Spinal cord (tissue), 10 donors: ENCODE measurements around the gene DIS3L2. TPM values are rescaled to one million over a fixed set of nuclear protein-coding genes. Genes with fewer than 3 reads are reported as not detected.
A peak's percentile ranks its signal among the peaks of the same experiment; 100 is the strongest.
"Not testable (repeated sequence)": the region's sequence is repeated elsewhere in the genome, so short reads cannot be mapped to it uniquely, and the experiment has no call there.

Source experiments
- DNase-seq, 6 donors: peaks; one replicate each; pipeline versions ENCODE4 v3.0.0 to v3.0.0-alpha.2; 2013 to 2015; ENCODE audit warnings: low spot score in 6 of 6, low read depth in 4 of 6
- H3K27ac ChIP-seq: one replicate; pipeline ENCODE4 v1.5.1; 2013; ENCODE audit warnings: low read depth, low read length, control low read depth
- H3K27me3 ChIP-seq: one replicate; pipeline ENCODE4 v1.6.1; 2013; ENCODE audit warnings: low read length; ENCODE audit not compliant: control insufficient read depth, insufficient read depth
- H3K36me3 ChIP-seq: one replicate; pipeline ENCODE4 v1.6.1; 2013; ENCODE audit warnings: low read length; ENCODE audit not compliant: control insufficient read depth, insufficient read depth
- H3K4me1 ChIP-seq: one replicate; pipeline ENCODE4 v1.6.1; 2013; ENCODE audit warnings: low read length; ENCODE audit not compliant: control insufficient read depth, insufficient read depth
- H3K4me3 ChIP-seq: one replicate; pipeline ENCODE4 v1.5.1; 2013; ENCODE audit warnings: low read depth, low read length, control low read depth
- H3K9me3 ChIP-seq: one replicate; pipeline ENCODE4 v1.6.1; 2013; ENCODE audit warnings: low read length; ENCODE audit not compliant: control insufficient read depth, insufficient read depth
- WGBS: methylation state at CpG from one replicate; pipeline ENCODE4 v1.1.5; 2013; ENCODE audit warnings: missing lambda C conversion rate; ENCODE audit not compliant: insufficient coverage; 5-methylcytosine and 5-hydroxymethylcytosine counted together
- polyA plus RNA-seq, 2 donors: library from polyadenylated mRNA; unstranded; fragments of 120-200 nt; gene quantifications; one replicate each; pipeline ENCODE4 v1.2.1, GENCODE V29; 2013; ENCODE audit not compliant: insufficient read length in 2 of 2
- total RNA-seq, 2 donors: library from RNA; depleted of rRNA in 1 of 2; stranded (reverse); fragments of 120-200 nt in 1 of 2; fragments of >200 nt in 1 of 2; gene quantifications; one replicate each; pipeline versions ENCODE4 v1.2.3 to v1.2.4, GENCODE V29; 2013 to 2014
- donor health status: healthy.

Gene DIS3L2
- total and polyA plus RNA-seq, 4 donors = 29.8 to 37.2 (median 33.2) TPM

DNA sequence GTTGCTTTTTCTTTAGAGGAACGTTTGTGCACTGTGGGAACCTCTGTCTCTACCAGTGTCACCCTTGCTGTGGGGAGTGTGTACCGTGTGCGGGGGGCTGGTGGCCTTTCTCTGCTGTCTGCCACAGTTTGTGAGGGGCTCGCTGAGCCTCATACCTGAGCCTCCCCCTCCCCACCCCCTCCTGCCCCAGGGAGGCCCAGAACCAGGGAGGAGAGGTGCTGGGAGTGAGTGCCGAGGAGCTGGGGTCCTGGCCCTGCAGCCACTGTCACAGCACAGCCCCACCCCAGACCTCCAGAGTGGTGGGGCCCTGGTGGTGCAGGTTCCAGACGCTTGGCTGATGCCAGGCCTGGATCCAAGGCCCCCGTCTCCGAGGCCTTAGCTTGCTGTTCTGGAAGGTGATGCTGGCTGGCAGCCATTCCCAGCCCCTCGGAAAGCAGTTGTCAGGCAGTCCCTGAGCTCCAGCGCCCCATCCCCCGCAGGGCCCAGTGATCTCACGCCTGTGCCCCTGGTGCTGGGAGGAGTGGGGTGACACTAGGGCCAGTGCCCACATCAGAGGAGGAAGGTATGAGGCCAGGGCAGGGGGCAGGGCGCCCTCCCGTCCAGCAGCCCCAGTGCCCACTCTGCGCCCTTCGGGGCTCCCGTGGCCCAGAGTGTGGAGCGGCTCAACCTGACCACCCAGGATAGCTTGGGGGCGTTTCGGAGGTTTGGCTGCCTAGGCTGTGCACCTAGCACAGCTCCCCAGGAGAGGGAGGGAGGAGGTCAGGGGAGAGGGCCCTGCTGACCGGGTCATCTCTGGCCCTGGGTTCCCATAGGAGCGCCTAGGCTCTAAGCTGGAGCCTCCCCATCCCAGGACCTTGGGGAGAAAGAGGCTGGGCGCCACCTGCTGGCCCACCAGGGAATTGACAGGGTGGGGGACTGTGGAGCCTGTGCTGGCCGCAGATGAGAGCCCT lies 364.1 kb downstream of the DIS3L2 start:
- WGBS = 65% methylated on average over 14 of the region's 24 CpGs
- Histone ChIP-seq H3K4me3 (no peak overlapping the region), H3K36me3 (peaks cover 27% of the 10 kb centered on the region), H3K9me3 (no peaks in the 10 kb centered on the region), H3K4me1 (peaks cover 57% of the 10 kb centered on the region), H3K27me3 (no peaks in the 10 kb centered on the region), H3K27ac (no peak overlapping the region)
- DNase-seq = peak in 2 of 6 donors; percentile 47 to 58

DNA sequence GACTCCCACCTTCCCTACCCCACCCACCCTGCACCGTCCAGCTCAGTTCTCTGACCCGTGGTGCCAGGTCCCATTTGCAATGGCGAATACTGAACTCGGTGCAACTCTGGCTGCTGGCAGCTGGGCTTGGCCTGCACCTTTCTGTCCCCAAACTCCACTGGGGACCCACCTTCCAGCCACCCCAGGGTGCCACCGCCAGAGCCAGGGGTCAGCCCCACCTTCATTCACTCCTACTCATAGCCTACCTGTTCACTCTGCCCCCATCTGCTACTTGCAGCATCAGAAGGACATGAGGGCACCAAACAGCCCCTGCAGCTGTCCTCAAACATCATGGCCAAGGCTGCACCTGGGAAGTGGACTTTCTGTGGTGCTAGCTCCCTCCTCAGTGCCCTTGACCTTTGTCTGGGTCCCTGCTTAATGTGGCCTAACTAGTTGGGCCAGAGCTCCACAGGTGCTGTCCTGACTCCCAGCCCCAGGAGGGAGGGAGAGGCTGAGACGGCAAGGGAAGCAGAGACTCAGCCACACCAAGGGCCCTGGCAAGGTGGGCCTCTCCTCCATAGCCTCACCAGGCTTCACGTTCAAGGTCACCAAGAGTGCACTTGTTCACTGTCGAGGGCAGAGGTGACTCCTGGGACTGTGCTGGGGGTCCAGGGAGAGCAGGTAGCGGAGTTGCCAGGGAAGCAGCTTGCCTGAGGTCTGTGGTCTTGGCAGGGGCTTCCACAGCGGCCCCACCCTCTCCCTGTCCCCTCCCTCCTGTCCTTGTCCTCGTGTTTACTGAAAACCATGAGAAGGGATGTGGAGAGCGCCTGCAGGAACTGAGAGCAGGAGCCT lies 365.0 kb downstream of the DIS3L2 start:
- not testable (repeated sequence) for DNase-seq, H3K27me3 ChIP-seq, H3K4me3 ChIP-seq, H3K27ac ChIP-seq, H3K9me3 ChIP-seq
- Histone ChIP-seq H3K36me3 (peaks cover 26% of the 10 kb centered on the region), H3K4me1 (peaks cover 48% of the 10 kb centered on the region)
- 42% methylated on average over 4 of the region's 12 CpGs for WGBS

DNA sequence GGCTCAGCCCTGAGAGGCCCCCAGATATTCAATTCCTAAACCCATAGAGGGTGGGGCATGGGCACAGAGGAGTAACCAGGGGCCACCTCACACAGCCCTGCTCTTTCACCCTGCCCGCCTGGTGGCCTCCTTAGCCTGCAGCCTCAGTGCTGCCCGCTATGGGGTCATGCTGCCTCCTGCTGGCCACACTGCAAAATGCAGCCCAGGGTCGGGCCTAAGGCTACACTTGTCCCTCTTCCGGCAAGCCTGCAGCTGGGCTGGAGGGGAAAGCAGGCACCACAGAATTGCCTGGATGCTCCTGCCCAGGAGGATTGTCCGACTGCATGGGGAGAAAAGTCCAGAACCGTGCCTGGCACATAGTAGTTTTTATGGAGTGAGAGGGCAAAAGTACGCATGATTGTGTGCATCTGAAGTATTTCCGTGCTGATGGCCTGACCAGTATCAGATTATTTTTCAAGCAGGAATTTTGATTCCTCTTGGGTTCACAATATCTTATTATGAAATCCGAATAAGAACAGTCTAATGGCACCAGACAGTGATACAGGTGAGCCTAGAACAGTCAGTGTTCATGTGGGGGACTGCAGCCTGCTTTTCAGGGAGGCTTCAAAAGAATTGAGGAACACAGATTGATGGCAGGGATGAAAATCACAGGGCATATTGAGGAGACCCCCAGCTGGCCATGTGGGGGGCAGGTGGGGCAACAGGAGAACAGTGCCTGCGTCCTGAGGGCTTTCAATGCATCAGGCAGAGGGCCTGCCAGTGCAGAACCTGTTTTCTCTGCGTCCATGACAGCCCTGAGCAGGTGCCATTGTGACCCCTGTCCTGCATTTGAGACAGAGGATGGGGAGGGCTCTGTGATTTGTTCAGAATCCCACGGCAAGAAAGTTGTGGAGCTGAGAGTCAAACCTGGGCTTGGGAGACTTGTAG lies 365.9 kb downstream of the DIS3L2 start:
- 57% methylated on average over 12 of the region's 12 CpGs for WGBS
- Histone ChIP-seq H3K4me1 (peaks cover 40% of the 10 kb centered on the region), H3K36me3 (peaks cover 25% of the 10 kb centered on the region), H3K4me3 (no peak overlapping the region), H3K27ac (no peak overlapping the region), H3K27me3 (no peaks in the 10 kb centered on the region), H3K9me3 (no peaks in the 10 kb centered on the region)
- DNase-seq = peak in 4 of 6 donors; percentile 24 to 87 (median 53)

DNA sequence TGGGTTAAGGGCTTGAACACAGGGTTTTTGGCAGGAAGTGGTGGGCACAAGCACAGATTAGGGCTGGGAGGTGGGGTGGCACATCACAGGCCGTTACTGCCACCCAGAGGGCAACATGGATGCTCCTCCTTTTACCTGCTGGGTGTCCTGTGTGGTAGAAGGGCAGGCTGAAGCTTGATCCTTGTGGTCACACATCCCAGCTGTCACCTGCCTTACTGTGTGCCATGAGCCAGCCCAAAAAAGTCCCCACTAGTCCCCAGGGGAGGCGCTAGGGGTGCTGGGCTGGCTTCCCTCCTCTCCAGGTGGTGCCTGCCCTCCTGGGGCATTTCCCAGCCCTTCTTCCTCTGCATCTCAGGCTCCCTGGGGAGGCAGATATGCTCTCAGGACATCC lies 366.5 kb downstream of the DIS3L2 start:
- H3K27me3 ChIP-seq = no peaks in the 10 kb centered on the region
- peak in 1 of 6 donors; percentile 17 for DNase-seq
- H3K36me3 ChIP-seq = peaks cover 24% of the 10 kb centered on the region
- no peak overlapping the region for H3K27ac ChIP-seq
- peaks cover 33% of the 10 kb centered on the region for H3K4me1 ChIP-seq
- no peaks in the 10 kb centered on the region for H3K9me3 ChIP-seq
- H3K4me3 ChIP-seq = no peak overlapping the region
- WGBS = 89% methylated on average over 2 of the region's 2 CpGs

DNA sequence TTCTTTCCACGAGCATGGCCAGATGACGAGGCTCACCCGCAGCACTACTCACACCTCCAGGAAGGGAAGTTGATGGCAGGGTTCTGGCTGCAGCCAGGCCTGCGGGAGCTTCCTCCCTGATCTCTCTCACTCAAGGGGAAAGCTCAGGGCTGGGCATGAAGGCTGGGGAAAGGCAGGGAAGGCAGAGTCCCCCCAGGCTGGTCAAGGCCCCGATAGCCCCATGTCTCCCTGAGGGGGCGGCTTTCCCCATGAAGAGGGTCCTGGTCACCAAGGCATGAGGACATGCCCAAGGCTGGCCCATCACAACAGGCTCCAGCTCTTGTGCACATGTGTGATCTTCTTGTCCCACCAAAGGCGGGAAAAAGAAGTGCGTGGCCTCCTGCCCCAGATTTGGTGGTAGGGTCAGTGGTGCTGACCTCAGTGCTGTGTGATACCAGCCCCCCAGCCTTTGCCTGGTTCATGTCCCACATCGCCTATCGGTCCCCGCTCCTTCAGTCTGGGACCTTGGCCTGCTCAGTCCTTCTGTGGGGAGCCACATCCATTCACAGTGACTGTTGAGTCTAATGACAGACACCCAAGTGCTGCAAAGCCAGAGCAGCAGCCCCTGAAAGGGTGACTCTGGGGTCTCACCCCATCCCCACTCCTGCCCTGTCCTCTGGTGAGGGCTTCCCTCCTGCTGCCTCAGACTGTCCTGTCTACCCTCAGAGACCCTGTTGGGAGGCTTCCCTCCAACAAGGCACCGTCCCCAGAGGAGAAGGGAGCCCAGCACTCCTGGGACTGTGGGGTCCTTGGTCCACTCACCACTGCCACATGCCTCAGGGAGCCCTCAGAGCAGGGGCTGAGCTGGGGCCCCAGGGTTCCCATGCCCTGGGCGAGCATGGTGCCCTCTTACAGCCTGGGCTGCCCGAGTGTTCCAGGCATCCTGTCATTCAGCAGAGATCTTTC lies 367.3 kb downstream of the DIS3L2 start:
- Histone ChIP-seq H3K27me3 (no peaks in the 10 kb centered on the region), H3K9me3 (no peaks in the 10 kb centered on the region), H3K36me3 (peaks cover 28% of the 10 kb centered on the region), H3K4me1 (peaks cover 27% of the 10 kb centered on the region), H3K4me3 (no peak overlapping the region), H3K27ac (no peak overlapping the region)
- over 99% methylated on average over 10 of the region's 14 CpGs for WGBS
- no peak for DNase-seq

DNA sequence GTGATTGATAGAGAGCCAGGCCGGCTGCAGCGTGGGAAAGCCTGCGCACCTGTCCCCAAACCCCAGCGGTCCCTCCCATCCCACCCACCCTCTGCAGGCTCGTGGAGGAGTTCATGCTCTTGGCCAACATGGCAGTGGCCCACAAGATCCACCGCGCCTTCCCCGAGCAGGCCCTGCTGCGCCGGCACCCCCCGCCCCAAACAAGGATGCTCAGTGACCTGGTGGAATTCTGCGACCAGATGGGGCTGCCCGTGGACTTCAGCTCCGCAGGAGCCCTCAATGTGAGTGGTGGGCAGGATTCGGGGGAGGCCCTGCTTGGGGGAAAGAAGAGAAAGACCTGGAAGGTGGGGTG lies 368.2 kb downstream of the DIS3L2 start:
- no peaks in the 10 kb centered on the region for H3K9me3 ChIP-seq
- no peak overlapping the region for H3K27ac ChIP-seq
- H3K4me3 ChIP-seq = no peak overlapping the region
- no peaks in the 10 kb centered on the region for H3K27me3 ChIP-seq
- peaks cover 37% of the 10 kb centered on the region for H3K36me3 ChIP-seq
- WGBS = 91% methylated on average over 13 of the region's 15 CpGs
- H3K4me1 ChIP-seq = peaks cover 20% of the 10 kb centered on the region
- DNase-seq = no peak

DNA sequence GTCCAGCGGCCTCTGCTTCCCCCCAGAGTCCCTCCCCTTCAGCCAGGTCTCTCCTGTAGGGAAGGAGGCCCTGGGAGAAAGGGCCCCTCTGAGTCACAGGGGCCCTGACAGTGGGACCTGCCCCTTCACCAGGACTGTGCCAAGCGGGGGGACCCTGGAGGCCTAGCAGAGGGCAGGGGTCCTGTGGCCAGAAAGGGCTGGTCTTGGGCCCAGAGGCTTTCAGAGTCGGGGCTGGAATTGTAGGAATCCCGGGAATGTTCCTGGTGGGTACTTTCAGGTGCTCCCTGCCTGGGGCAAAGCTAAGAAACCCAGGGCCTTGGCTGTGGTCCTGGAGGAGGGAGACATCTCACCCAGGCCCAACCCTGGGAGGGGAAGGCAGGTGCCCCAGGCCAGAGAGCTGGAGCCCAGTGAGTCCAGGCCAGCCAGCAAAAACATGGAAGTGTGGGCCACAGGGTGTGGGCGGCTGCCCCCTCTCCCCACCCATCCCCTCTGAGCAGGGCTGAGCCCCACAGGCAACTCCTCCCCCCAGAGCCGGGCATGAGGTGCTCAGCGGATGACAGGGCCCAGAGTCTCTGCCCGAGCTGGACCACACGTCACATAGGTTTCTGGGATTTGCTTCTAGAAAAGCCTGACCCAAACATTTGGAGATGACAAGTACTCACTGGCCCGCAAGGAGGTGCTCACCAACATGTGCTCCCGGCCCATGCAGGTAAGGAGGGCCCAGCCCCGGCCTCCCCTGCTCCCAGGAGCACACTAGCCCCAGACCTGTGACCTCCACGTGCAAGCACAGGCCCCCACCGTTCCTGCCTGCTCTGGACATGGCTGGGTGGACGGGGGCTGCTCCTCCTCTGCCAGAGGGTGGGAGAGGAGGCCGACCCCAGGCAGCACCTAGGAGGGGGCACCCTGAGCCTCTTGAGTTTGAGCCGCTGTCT lies 368.8 kb downstream of the DIS3L2 start:
- no peak for DNase-seq
- Histone ChIP-seq H3K4me1 (peaks cover 16% of the 10 kb centered on the region), H3K27me3 (no peaks in the 10 kb centered on the region), H3K9me3 (no peaks in the 10 kb centered on the region), H3K4me3 (no peak overlapping the region), H3K27ac (no peak overlapping the region), H3K36me3 (peaks cover 39% of the 10 kb centered on the region)
- WGBS = 91% methylated on average over 10 of the region's 17 CpGs

DNA sequence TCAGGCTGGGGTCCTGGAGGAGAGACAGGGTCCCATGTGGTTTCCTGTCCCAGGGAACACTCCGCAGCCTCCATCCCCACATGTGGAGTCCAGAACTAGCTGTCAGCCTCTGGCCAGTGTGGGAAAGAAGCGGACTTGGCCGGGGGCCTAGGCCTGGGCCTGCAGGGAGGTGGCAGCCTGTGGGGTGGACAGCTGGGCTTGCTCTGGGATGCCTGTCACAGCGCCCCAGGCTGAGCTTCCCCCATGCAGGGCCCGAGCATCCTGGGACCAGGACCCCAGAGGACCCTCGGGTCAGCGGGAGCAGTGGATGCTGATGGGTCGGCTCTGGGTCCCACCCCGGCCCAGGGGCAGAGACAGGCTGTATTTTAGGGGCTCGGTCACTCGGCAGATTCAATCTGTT lies 369.5 kb downstream of the DIS3L2 start:
- not testable (repeated sequence) for H3K27ac ChIP-seq, H3K4me3 ChIP-seq, H3K27me3 ChIP-seq, H3K4me1 ChIP-seq, DNase-seq, H3K9me3 ChIP-seq
- WGBS = 87% methylated on average over 10 of the region's 11 CpGs
- H3K36me3 ChIP-seq = peaks cover 43% of the 10 kb centered on the region
